Measurements from ENCODE around the gene NUP42. TPM values are rescaled to one million over a fixed set of nuclear protein-coding genes. Genes with fewer than 3 reads are reported as not detected.

The NUP42 gene
- total and polyA plus RNA-seq, 10 of the 15 experiments (the other 5 are each of a cell fraction or from before 2014, with no cell fraction given), result 48.6 to 124 (median 74.3) TPM

GRCh38 chr7:23158546-23158945, 23.3 kb upstream of the NUP42 start:
- CTCF ChIA-PET, result no interaction called here
- no peak overlapping the region for H3K9ac ChIP-seq (ENCODE audit: control insufficient read depth, insufficient read depth, low read length)
- no peaks in the 10 kb centered on the region for H3K79me2 ChIP-seq (ENCODE audit: control insufficient read depth, insufficient read depth, low read length)
- H3K36me3 ChIP-seq (ENCODE audit: control insufficient read depth in 2 of 2, insufficient read depth in 2 of 2, low read length in 1 of 2), result no peaks in the 10 kb centered on the region
- H3K4me1 ChIP-seq (ENCODE audit: control insufficient read depth, insufficient read depth, low read length), result no peaks in the 10 kb centered on the region
- no peaks in the 10 kb centered on the region for H4K20me1 ChIP-seq (ENCODE audit: control insufficient read depth, insufficient read depth)
- no peaks in the 10 kb centered on the region for H3K9me3 ChIP-seq (replicated peaks; ENCODE audit: control insufficient read depth, insufficient read depth, low read length)
- in situ Hi-C loops (cut with MboI) (no loop called here), intact Hi-C loops (cut with micrococcal nuclease; ENCODE audit: unreplicated experiment) (no loop called here)
- ATAC-seq, result no peak
- FAIRE-seq, result no peak
- H3K4me2 ChIP-seq (ENCODE audit: control insufficient read depth, insufficient read depth), result no peak overlapping the region
- RAD21 ChIA-PET (ENCODE audit: unreplicated experiment), result no interaction called here
- WGBS (ENCODE audit: insufficient coverage, insufficient replicate concordance, low lambda C conversion rate, missing lambda C conversion rate), result 91% methylated on average over 2 of the region's 2 CpGs
- SMC1A ChIA-PET (ENCODE audit: uncharacterized antibody, unreplicated experiment), result interaction anchor here (0.5 kb wide), 1 partner anchor 187 kb away, joined by 3 read pairs; no protein-coding TSS in a partner anchor
- POLR2A ChIA-PET, result no interaction called here
- DNase-seq (ENCODE audit: low read depth, low spot score), result no peak
- no peak overlapping the region for H3K27ac ChIP-seq (ENCODE audit: control insufficient read depth, insufficient read depth)
- H3K4me3 ChIP-seq, result no peak overlapping the region
- no peak overlapping the region for H2AFZ ChIP-seq (ENCODE audit: control insufficient read depth, low read depth, low read length)
- TF ChIP-seq MTA2 (IDR thresholded peaks at IDR 0.05; ENCODE audit: low read depth) (no peak), RFX5 (IDR thresholded peaks at IDR 0.05; ENCODE audit: low read depth, low read length) (no peak), TBL1XR1 (IDR thresholded peaks at IDR 0.05; ENCODE audit: low read depth, low read length) (no peak)
- no peaks in the 10 kb centered on the region for H3K27me3 ChIP-seq (replicated peaks in 1 of 2; ENCODE audit: control insufficient read depth in 2 of 2, insufficient read depth in 2 of 2, low read length in 1 of 2)
- BruUV-seq (replicated peaks), result no TSS peak

DNA sequence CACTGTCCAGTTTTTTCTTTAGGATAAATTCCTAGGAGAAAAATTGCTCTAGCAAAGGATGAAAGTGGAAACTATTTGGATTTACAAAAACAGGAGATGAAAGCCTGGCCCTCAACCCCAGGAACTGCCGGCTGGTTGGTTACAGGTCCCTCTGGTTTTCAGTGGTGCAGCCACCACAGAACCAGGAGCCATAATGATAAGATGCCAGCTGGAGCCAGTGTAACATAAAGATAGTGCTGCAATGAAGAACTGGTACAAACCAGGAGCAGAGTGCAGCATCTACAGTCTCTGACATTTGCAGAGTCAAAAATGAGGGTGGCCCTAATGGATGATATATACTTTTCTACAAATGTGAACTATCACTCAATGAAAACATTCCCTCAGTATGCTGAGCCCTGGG, 20.4 kb upstream of the NUP42 start:
- Histone ChIP-seq H2AFZ (ENCODE audit: control insufficient read depth, low read depth, low read length) (no peak overlapping the region), H3K79me2 (ENCODE audit: control insufficient read depth, insufficient read depth, low read length) (no peaks in the 10 kb centered on the region), H3K4me1 (ENCODE audit: control insufficient read depth, insufficient read depth, low read length) (no peaks in the 10 kb centered on the region), H3K9ac (ENCODE audit: control insufficient read depth, insufficient read depth, low read length) (no peak overlapping the region), H3K36me3 (ENCODE audit: control insufficient read depth in 2 of 2, insufficient read depth in 2 of 2, low read length in 1 of 2) (no peaks in the 10 kb centered on the region), H3K9me3 (replicated peaks; ENCODE audit: control insufficient read depth, insufficient read depth, low read length) (no peaks in the 10 kb centered on the region), H3K4me3 (no peak overlapping the region), H3K27ac (ENCODE audit: control insufficient read depth, insufficient read depth) (no peak overlapping the region), H4K20me1 (ENCODE audit: control insufficient read depth, insufficient read depth) (no peaks in the 10 kb centered on the region), H3K27me3 (replicated peaks in 1 of 2; ENCODE audit: control insufficient read depth in 2 of 2, insufficient read depth in 2 of 2, low read length in 1 of 2) (no peaks in the 10 kb centered on the region), H3K4me2 (ENCODE audit: control insufficient read depth, insufficient read depth) (no peak overlapping the region)
- DNase-seq (ENCODE audit: low read depth, low spot score), result no peak
- ChIA-PET CTCF (no interaction called here), POLR2A (no interaction called here), SMC1A (ENCODE audit: uncharacterized antibody, unreplicated experiment) (no interaction called here), RAD21 (ENCODE audit: unreplicated experiment) (no interaction called here)
- in situ Hi-C loops (cut with MboI), result no loop called here
- WGBS (ENCODE audit: insufficient coverage, insufficient replicate concordance, low lambda C conversion rate, missing lambda C conversion rate), result 88% methylated on average over 1 of the region's 1 CpG
- intact Hi-C loops (cut with micrococcal nuclease; ENCODE audit: unreplicated experiment), result no loop called here
- ATAC-seq, result no peak
- no TSS peak for BruUV-seq (replicated peaks)
- FAIRE-seq, result no peak
- TF ChIP-seq, protein P1, sequence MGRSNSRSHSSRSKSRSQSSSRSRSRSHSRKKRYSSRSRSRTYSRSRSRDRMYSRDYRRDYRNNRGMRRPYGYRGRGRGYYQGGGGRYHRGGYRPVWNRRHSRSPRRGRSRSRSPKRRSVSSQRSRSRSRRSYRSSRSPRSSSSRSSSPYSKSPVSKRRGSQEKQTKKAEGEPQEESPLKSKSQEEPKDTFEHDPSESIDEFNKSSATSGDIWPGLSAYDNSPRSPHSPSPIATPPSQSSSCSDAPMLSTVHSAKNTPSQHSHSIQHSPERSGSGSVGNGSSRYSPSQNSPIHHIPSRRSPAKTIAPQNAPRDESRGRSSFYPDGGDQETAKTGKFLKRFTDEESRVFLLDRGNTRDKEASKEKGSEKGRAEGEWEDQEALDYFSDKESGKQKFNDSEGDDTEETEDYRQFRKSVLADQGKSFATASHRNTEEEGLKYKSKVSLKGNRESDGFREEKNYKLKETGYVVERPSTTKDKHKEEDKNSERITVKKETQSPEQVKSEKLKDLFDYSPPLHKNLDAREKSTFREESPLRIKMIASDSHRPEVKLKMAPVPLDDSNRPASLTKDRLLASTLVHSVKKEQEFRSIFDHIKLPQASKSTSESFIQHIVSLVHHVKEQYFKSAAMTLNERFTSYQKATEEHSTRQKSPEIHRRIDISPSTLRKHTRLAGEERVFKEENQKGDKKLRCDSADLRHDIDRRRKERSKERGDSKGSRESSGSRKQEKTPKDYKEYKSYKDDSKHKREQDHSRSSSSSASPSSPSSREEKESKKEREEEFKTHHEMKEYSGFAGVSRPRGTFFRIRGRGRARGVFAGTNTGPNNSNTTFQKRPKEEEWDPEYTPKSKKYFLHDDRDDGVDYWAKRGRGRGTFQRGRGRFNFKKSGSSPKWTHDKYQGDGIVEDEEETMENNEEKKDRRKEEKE (IDR thresholded peaks at IDR 0.05), result no peak
- no peak for TF ChIP-seq ZNF384 (IDR thresholded peaks at IDR 0.05; ENCODE audit: borderline replicate concordance, low read depth, low read length)
- TF ChIP-seq HCFC1 (IDR thresholded peaks at IDR 0.05; ENCODE audit: low read length), result no peak
- no peak for TF ChIP-seq POU2F2 (IDR thresholded peaks at IDR 0.05; ENCODE audit: borderline replicate concordance, low read depth, low read length)
- TF ChIP-seq, protein P2, sequence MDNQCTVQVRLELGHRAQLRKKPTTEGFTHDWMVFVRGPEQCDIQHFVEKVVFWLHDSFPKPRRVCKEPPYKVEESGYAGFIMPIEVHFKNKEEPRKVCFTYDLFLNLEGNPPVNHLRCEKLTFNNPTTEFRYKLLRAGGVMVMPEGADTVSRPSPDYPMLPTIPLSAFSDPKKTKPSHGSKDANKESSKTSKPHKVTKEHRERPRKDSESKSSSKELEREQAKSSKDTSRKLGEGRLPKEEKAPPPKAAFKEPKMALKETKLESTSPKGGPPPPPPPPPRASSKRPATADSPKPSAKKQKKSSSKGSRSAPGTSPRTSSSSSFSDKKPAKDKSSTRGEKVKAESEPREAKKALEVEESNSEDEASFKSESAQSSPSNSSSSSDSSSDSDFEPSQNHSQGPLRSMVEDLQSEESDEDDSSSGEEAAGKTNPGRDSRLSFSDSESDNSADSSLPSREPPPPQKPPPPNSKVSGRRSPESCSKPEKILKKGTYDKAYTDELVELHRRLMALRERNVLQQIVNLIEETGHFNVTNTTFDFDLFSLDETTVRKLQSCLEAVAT (IDR thresholded peaks at IDR 0.05), result no peak
- TF ChIP-seq FOXK2 (IDR thresholded peaks at IDR 0.05), result no peak
- TF ChIP-seq NR2C2 (IDR thresholded peaks at IDR 0.05; ENCODE audit: borderline replicate concordance, control insufficient read depth, insufficient read length, low read depth), result no peak
- no peak for TF ChIP-seq BACH1 (IDR thresholded peaks at IDR 0.05; ENCODE audit: borderline replicate concordance)
- TF ChIP-seq NFYA (IDR thresholded peaks at IDR 0.05; ENCODE audit: borderline replicate concordance, low read depth, low read length), result no peak
- TF ChIP-seq POLR2AphosphoS2 (IDR thresholded peaks at IDR 0.05; ENCODE audit: low read depth, low read length), result no peak
- no peak for TF ChIP-seq LARP7 (IDR thresholded peaks at IDR 0.05)
